ENCODE results near the gene B3GAT3.

- TF ChIP-seq CTCF (IDR thresholded peaks at IDR 0.05; ENCODE audit: poor library complexity, severe bottlenecking): no peak
- no peak for TF ChIP-seq TAF1 (IDR thresholded peaks at IDR 0.05; ENCODE audit: low read depth)
- no peak for TF ChIP-seq POLR2AphosphoS5 (IDR thresholded peaks at IDR 0.05)
- no peak for TF ChIP-seq RAD21 (conservative IDR thresholded peaks at IDR 0.05)
- TF ChIP-seq EP300 (conservative IDR thresholded peaks at IDR 0.05; ENCODE audit: poor library complexity, severe bottlenecking): no peak
- no peak for TF ChIP-seq SMC3 (conservative IDR thresholded peaks at IDR 0.05; ENCODE audit: poor library complexity)
Observed at GRCh38 chr11:62613291-62613778, 8.5 kb downstream of the B3GAT3 start.
